IPS-18a (cell line): Measurements from ENCODE around the gene RADIL.

ENCODE experiments used
- H3K27ac ChIP-seq: one replicate; pipeline ENCODE4 v1.5.1; 2013; ENCODE audit warnings: low read length
- H3K27me3 ChIP-seq: one replicate; pipeline ENCODE4 v1.6.1; 2013; ENCODE audit warnings: mild to moderate bottlenecking, low read length; ENCODE audit not compliant: control insufficient read depth, insufficient read depth
- H3K36me3 ChIP-seq: one replicate; pipeline ENCODE4 v1.6.1; 2013; ENCODE audit warnings: low read depth, low read length; ENCODE audit not compliant: control insufficient read depth
- H3K4me1 ChIP-seq: one replicate; pipeline ENCODE4 v1.6.1; 2013; ENCODE audit warnings: low read depth, low read length; ENCODE audit not compliant: control insufficient read depth
- H3K4me3 ChIP-seq: one replicate; pipeline ENCODE4 v1.5.1; 2013; ENCODE audit warnings: low read length
- H3K9ac ChIP-seq: one replicate; pipeline ENCODE4 v1.6.1; 2013; ENCODE audit warnings: mild to moderate bottlenecking, low read length, moderate library complexity
- H3K9me3 ChIP-seq: one replicate; pipeline ENCODE4 v1.6.1; 2013; ENCODE audit warnings: low read depth, low read length; ENCODE audit not compliant: control insufficient read depth

Gene RADIL

GRCh38 chr7:4841007-4841784 is 42.3 kb downstream of the RADIL start:
- Histone ChIP-seq H3K27ac (no peak overlapping the region), H3K9me3 (no peaks in the 10 kb centered on the region), H3K9ac (no peak overlapping the region), H3K4me1 (no peaks in the 10 kb centered on the region), H3K4me3 (no peak overlapping the region), H3K36me3 (no peaks in the 10 kb centered on the region), H3K27me3 (no peaks in the 10 kb centered on the region)

- Histone ChIP-seq H3K27me3 (no peaks in the 10 kb centered on the region), H3K4me3 (no peak overlapping the region)
Measured at GRCh38 chr7:4840079-4840501, 43.4 kb downstream of the RADIL start.

GRCh38 chr7:4838626-4839334 is 44.7 kb downstream of the RADIL start:
- Histone ChIP-seq H3K36me3 (no peaks in the 10 kb centered on the region), H3K4me1 (no peaks in the 10 kb centered on the region), H3K9me3 (no peaks in the 10 kb centered on the region), H3K27ac (no peak overlapping the region), H3K9ac (no peak overlapping the region), H3K27me3 (no peaks in the 10 kb centered on the region), H3K4me3 (no peak overlapping the region)

More at GRCh38 chr7:4840079-4840501, 43.4 kb downstream of the RADIL start:
- Histone ChIP-seq H3K4me1 (no peaks in the 10 kb centered on the region), H3K9ac (no peak overlapping the region), H3K27ac (no peak overlapping the region), H3K36me3 (no peaks in the 10 kb centered on the region), H3K9me3 (no peaks in the 10 kb centered on the region)

- Histone ChIP-seq H3K9me3 (no peaks in the 10 kb centered on the region), H3K27ac (no peak overlapping the region), H3K4me3 (no peak overlapping the region)
Measured at GRCh38 chr7:4837803-4838625, 45.5 kb downstream of the RADIL start.

GRCh38 chr7:4837041-4837802 is 46.3 kb downstream of the RADIL start:
- no peaks in the 10 kb centered on the region for H3K36me3 ChIP-seq
- H3K27me3 ChIP-seq: no peaks in the 10 kb centered on the region
- H3K4me1 ChIP-seq: no peaks in the 10 kb centered on the region
- no peaks in the 10 kb centered on the region for H3K9me3 ChIP-seq
- no peak overlapping the region for H3K27ac ChIP-seq
- H3K9ac ChIP-seq: no peak overlapping the region
- H3K4me3 ChIP-seq: no peak overlapping the region

More at GRCh38 chr7:4837803-4838625, 45.5 kb downstream of the RADIL start:
- Histone ChIP-seq H3K9ac (no peak overlapping the region), H3K36me3 (no peaks in the 10 kb centered on the region), H3K4me1 (no peaks in the 10 kb centered on the region), H3K27me3 (no peaks in the 10 kb centered on the region)

GRCh38 chr7:4836206-4836661 is 47.3 kb downstream of the RADIL start:
- Histone ChIP-seq H3K9ac (no peak overlapping the region), H3K27ac (no peak overlapping the region), H3K27me3 (no peaks in the 10 kb centered on the region), H3K9me3 (no peaks in the 10 kb centered on the region), H3K36me3 (no peaks in the 10 kb centered on the region), H3K4me1 (no peaks in the 10 kb centered on the region), H3K4me3 (no peak overlapping the region)

GRCh38 chr7:4835398-4836205 is 47.9 kb downstream of the RADIL start:
- Histone ChIP-seq H3K9ac (no peak overlapping the region), H3K36me3 (no peaks in the 10 kb centered on the region), H3K27me3 (no peaks in the 10 kb centered on the region), H3K4me3 (no peak overlapping the region), H3K27ac (no peak overlapping the region), H3K4me1 (no peaks in the 10 kb centered on the region), H3K9me3 (no peaks in the 10 kb centered on the region)

GRCh38 chr7:4834601-4835397 is 48.7 kb downstream of the RADIL start:
- Histone ChIP-seq H3K27ac (no peak overlapping the region), H3K4me3 (no peak overlapping the region), H3K9me3 (no peaks in the 10 kb centered on the region), H3K4me1 (no peaks in the 10 kb centered on the region), H3K9ac (no peak overlapping the region), H3K36me3 (no peaks in the 10 kb centered on the region), H3K27me3 (no peaks in the 10 kb centered on the region)

- no peaks in the 10 kb centered on the region for H3K4me1 ChIP-seq
- no peaks in the 10 kb centered on the region for H3K27me3 ChIP-seq
- H3K36me3 ChIP-seq: no peaks in the 10 kb centered on the region
- no peak overlapping the region for H3K27ac ChIP-seq
- no peak overlapping the region for H3K4me3 ChIP-seq
- H3K9ac ChIP-seq: no peak overlapping the region
- H3K9me3 ChIP-seq: no peaks in the 10 kb centered on the region
Measured at GRCh38 chr7:4833691-4834600, 49.6 kb downstream of the RADIL start.
